IMR-90 (cell line): ENCODE data around the gene APCDD1. TPM values are rescaled to one million over a fixed set of nuclear protein-coding genes. Genes with fewer than 3 reads are reported as not detected.

Source experiments
- ATAC-seq: fragments of 200-7000 bp; cut with Tn5 transposase; 2 replicates; pipeline ENCODE4 v1.9.1; 2020; ENCODE audit warnings: low read depth, mild to moderate bottlenecking, moderate library complexity
- BruUV-seq: library from RNA; stranded (reverse); fragments of 400-500 nt; replicated peaks from 2 replicates; lab custom pipeline; 2021; lab: Mats Ljungman, UMichigan
- CTCF ChIA-PET: fragments of 300-600 bp; formaldehyde crosslinking; extraction: SDS; loops from one replicate; lab custom pipeline; 2021; ENCODE audit warnings: antibody characterized with exemption; lab: Yijun Ruan, JAX
- POLR2A ChIA-PET: fragments of 300-600 bp; sonication (Branson Sonifier 250); formaldehyde crosslinking; loops from one replicate; lab custom pipeline; 2022; ENCODE audit warnings: antibody characterized with exemption; ENCODE audit not compliant: unreplicated experiment; lab: Charles Lee
- DNase-seq: peaks from one replicate; pipeline ENCODE4 v3.0.0; 2013
- H2AFZ ChIP-seq: replicated peaks from 2 replicates; pipeline ENCODE3; 2013; ENCODE audit warnings: low read length, mild to moderate bottlenecking; ENCODE audit not compliant: poor library complexity
- H2AK5ac ChIP-seq: 2 replicates; pipeline ENCODE4 v1.6.1; 2013; ENCODE audit warnings: low read depth, low read length, inconsistent platforms
- H2AK9ac ChIP-seq: replicated peaks from 2 replicates; pipeline ENCODE3; 2013; ENCODE audit warnings: mild to moderate bottlenecking, low read depth, low read length, moderate library complexity; ENCODE audit not compliant: poor library complexity
- H2BK120ac ChIP-seq: 2 replicates; pipeline ENCODE4 v1.6.1; 2013; ENCODE audit warnings: low read depth, low read length, inconsistent platforms
- H2BK15ac ChIP-seq: 3 replicates; pipeline ENCODE4 v1.6.1; 2013; ENCODE audit warnings: low read depth, low read length, inconsistent platforms
- H2BK20ac ChIP-seq: 2 replicates; pipeline ENCODE4 v1.6.1; 2013; ENCODE audit warnings: low read depth, mild to moderate bottlenecking, inconsistent platforms, low read length, moderate library complexity
- H2BK5ac ChIP-seq: 2 replicates; pipeline ENCODE4 v1.6.1; 2013; ENCODE audit warnings: mild to moderate bottlenecking, low read depth, low read length, inconsistent platforms; ENCODE audit not compliant: poor library complexity, severe bottlenecking
- H3K14ac ChIP-seq: replicated peaks from 2 replicates; pipeline ENCODE4 v1.6.1; 2013; ENCODE audit warnings: low read depth, low read length, inconsistent platforms
- H3K18ac ChIP-seq: 2 replicates; pipeline ENCODE4 v1.6.1; 2013; ENCODE audit warnings: low read depth, low read length, control low read depth
- H3K23ac ChIP-seq: 2 replicates; pipeline ENCODE4 v1.6.1; 2013; ENCODE audit warnings: low read depth, low read length, inconsistent platforms
- H3K27ac ChIP-seq: 2 replicates; pipeline ENCODE4 v1.5.1; 2013; ENCODE audit warnings: mild to moderate bottlenecking, control low read depth, low read length; ENCODE audit not compliant: insufficient read depth
- H3K27me3 ChIP-seq: 2 replicates; pipeline ENCODE4 v1.6.1; 2013; ENCODE audit warnings: low read length; ENCODE audit not compliant: control insufficient read depth, insufficient read depth
- H3K36me3 ChIP-seq: 2 replicates; pipeline ENCODE4 v1.6.1; 2013; ENCODE audit warnings: low read length, mixed read lengths; ENCODE audit not compliant: control insufficient read depth, insufficient read depth
- H3K4ac ChIP-seq: 2 replicates; pipeline ENCODE4 v1.6.1; 2013; ENCODE audit warnings: low read depth, low read length, inconsistent platforms
- H3K4me1 ChIP-seq: 2 replicates; pipeline ENCODE4 v1.6.1; 2013; ENCODE audit warnings: low read length, mixed read lengths; ENCODE audit not compliant: control insufficient read depth, insufficient read depth
- H3K4me2 ChIP-seq: 2 replicates; pipeline ENCODE4 v1.6.1; 2013; ENCODE audit warnings: low read depth, mild to moderate bottlenecking, control low read depth, low read length, moderate library complexity
- H3K4me3 ChIP-seq: 2 replicates; pipeline ENCODE4 v1.5.1; 2013; ENCODE audit warnings: low read depth, mild to moderate bottlenecking, control low read depth, low read length, moderate library complexity; ENCODE audit not compliant: insufficient read depth
- H3K56ac ChIP-seq: 2 replicates; pipeline ENCODE4 v1.6.1; 2013; ENCODE audit warnings: low read length, inconsistent platforms; ENCODE audit not compliant: insufficient read depth; ENCODE audit errors: extremely low read depth
- H3K79me1 ChIP-seq, 2 experiments: 2 replicates each; pipeline ENCODE4 v1.6.1; 2013; ENCODE audit warnings: low read length in 2 of 2, inconsistent platforms in 1 of 2, low read depth in 1 of 2
- H3K9ac ChIP-seq: 2 replicates; pipeline ENCODE4 v1.6.1; 2013; ENCODE audit warnings: low read depth, low read length, control low read depth
- H3K9me1 ChIP-seq: 2 replicates; pipeline ENCODE4 v1.6.1; 2013; ENCODE audit warnings: low read length, inconsistent platforms; ENCODE audit not compliant: insufficient read depth
- H3K9me3 ChIP-seq: 2 replicates; pipeline ENCODE4 v1.6.1; 2013; ENCODE audit warnings: low read length; ENCODE audit not compliant: control insufficient read depth, insufficient read depth
- H4K20me1 ChIP-seq: 2 replicates; pipeline ENCODE4 v1.6.1; 2013; ENCODE audit warnings: low read length, inconsistent platforms; ENCODE audit not compliant: insufficient read depth
- H4K5ac ChIP-seq: 2 replicates; pipeline ENCODE4 v1.6.1; 2013; ENCODE audit warnings: mild to moderate bottlenecking, low read depth, low read length, control low read depth
- H4K8ac ChIP-seq, 2 experiments: 2 replicates each; pipeline ENCODE4 v1.6.1; 2013; ENCODE audit warnings: low read depth in 2 of 2, low read length in 2 of 2, control low read depth in 1 of 2, inconsistent platforms in 1 of 2
- H4K91ac ChIP-seq: 2 replicates; pipeline ENCODE4 v1.6.1; 2013; ENCODE audit warnings: low read depth, low read length, inconsistent platforms; ENCODE audit not compliant: insufficient read depth
- BHLHE40 ChIP-seq: fragments of 150-350 bp; IDR thresholded peaks from 2 replicates; pipeline ENCODE4 v1.6.1; 2016; ENCODE audit warnings: mild to moderate bottlenecking, low read depth, low read length
- ELK1 ChIP-seq: fragments of 150-350 bp; IDR thresholded peaks from 2 replicates; pipeline ENCODE4 v1.6.1; 2016; ENCODE audit warnings: low read depth, mild to moderate bottlenecking, low read length, moderate library complexity, borderline replicate concordance
- MAZ ChIP-seq: IDR thresholded peaks from 2 replicates; pipeline ENCODE4 v1.6.1; 2012; ENCODE audit warnings: low read depth, mild to moderate bottlenecking, low read length, improper control_type of control experiment, moderate library complexity, borderline replicate concordance
- WGBS, 2 experiments: methylation state at CpG; one replicate each; pipeline versions ENCODE4 v1.1.5 to v1.1.7; 2013; ENCODE audit warnings: missing lambda C conversion rate in 2 of 2; ENCODE audit not compliant: insufficient read length in 1 of 2; ENCODE audit errors: extremely low coverage in 2 of 2; 5-methylcytosine and 5-hydroxymethylcytosine counted together
- dilution Hi-C: fragments of 300-500 bp; cut with HindIII; formaldehyde crosslinking; loops from one replicate; pipeline ENCODE4 v1.14.3; 2018; ENCODE audit warnings: low sequenced_read_pairs; ENCODE audit not compliant: unreplicated experiment
- in situ Hi-C: fragments of 300-500 bp; cut with MboI; formaldehyde crosslinking; loops from 3 replicates; pipeline ENCODE4 v1.14.3; 2019; ENCODE audit warnings: low sequenced_read_pairs, inconsistent platforms, mixed read lengths
- intact Hi-C: fragments of 100-400 bp; cut with micrococcal nuclease; formaldehyde crosslinking; loops from 2 replicates; pipeline ENCODE4 v1.10.0; 2022
- polyA plus RNA-seq, 3 experiments: library from polyadenylated mRNA; depleted of rRNA; stranded (reverse); fragments of >200 nt; gene quantifications; 2 replicates each; pipeline ENCODE4 v1.2.3, GENCODE V29; 2012; ENCODE audit warnings: low replicate concordance in 1 of 3
- total RNA-seq: library from RNA; depleted of rRNA; stranded (reverse); fragments of >200 nt; gene quantifications from 2 replicates; pipeline ENCODE4 v1.2.3, GENCODE V29; 2012

The APCDD1 gene
- total and polyA plus RNA-seq, 2 of the 4 experiments (the other 2 are of a cell fraction) = 1.1 to 2.2 TPM

- H3K9me1 ChIP-seq = 0 out of 2 replicates have a peak, but pooled peaks cover 4% of the 10 kb centered on the region
- H2BK15ac ChIP-seq = no peak overlapping the region
- peaks cover 0 to 6% of the 10 kb centered on the region in 2 experiments; a peak in 1 of 4 replicates for H3K79me1 ChIP-seq
- ChIA-PET CTCF (no interaction called here), POLR2A (no interaction called here)
- no TSS peak for BruUV-seq
- no CpG with 5 or more reads among the region's 1 CpG for WGBS, 2 experiments
- no peak overlapping the region for H2BK5ac ChIP-seq
- no peaks in the 10 kb centered on the region for H3K9me3 ChIP-seq
- no peak overlapping the region for H4K8ac ChIP-seq
- no peak overlapping the region for H3K4ac ChIP-seq
- H3K23ac ChIP-seq = no peak overlapping the region
- H2AK5ac ChIP-seq = no peak overlapping the region
- no peak for DNase-seq
- H4K91ac ChIP-seq = no peak overlapping the region
- intact Hi-C loops = loop anchor here (10.0 kb wide), 1 partner anchor 485 kb away; no protein-coding TSS in a partner anchor
- no peak overlapping the region for H3K4me3 ChIP-seq
- no peaks in the 10 kb centered on the region for H4K20me1 ChIP-seq
- no peak overlapping the region for H4K5ac ChIP-seq
- peaks cover 31% of the 10 kb centered on the region for H3K27me3 ChIP-seq
- no peaks in the 10 kb centered on the region for H3K4me1 ChIP-seq
- H2AK9ac ChIP-seq = no peak overlapping the region
- no peak overlapping the region for H3K4me2 ChIP-seq
- no peaks in the 10 kb centered on the region for H3K36me3 ChIP-seq
- no peak overlapping the region for H2BK20ac ChIP-seq
- H3K14ac ChIP-seq = no peak overlapping the region
- H2BK120ac ChIP-seq = no peak overlapping the region
- TF ChIP-seq ELK1 (no peak), BHLHE40 (no peak), MAZ (no peak)
- H3K27ac ChIP-seq = no peak overlapping the region
- no peak overlapping the region for H3K56ac ChIP-seq
- dilution Hi-C loops = no loop called here
- no peak for ATAC-seq
- no peak overlapping the region for H3K9ac ChIP-seq
- in situ Hi-C loops = no loop called here
- H3K18ac ChIP-seq = no peak overlapping the region
- H2AFZ ChIP-seq = no peak overlapping the region
Measured at GRCh38 chr18:10459587-10459986, 5.2 kb downstream of the APCDD1 start.
